HepG2 (cell line): ENCODE results near the gene TRIM67. TPM values are rescaled to one million over a fixed set of nuclear protein-coding genes. Genes with fewer than 3 reads are reported as not detected.

Experiments
- AGO1 ChIP-seq: fragments of 200-400 bp; formaldehyde crosslinking; IDR thresholded peaks from 2 replicates; pipeline ENCODE4 v1.6.1; 2017; ENCODE audit warnings: mild to moderate bottlenecking, low read depth, low read length, moderate library complexity; ENCODE audit not compliant: poor library complexity, severe bottlenecking
- ARHGAP35 ChIP-seq: sonication (generic); formaldehyde crosslinking; IDR thresholded peaks from 2 replicates; pipeline ENCODE4 v1.9.0; 2022; ENCODE audit warnings: mild to moderate bottlenecking, inconsistent platforms, moderate library complexity, missing genetic modification reagents, borderline replicate concordance
- CBFB ChIP-seq: sonication (generic); formaldehyde crosslinking; IDR thresholded peaks from 2 replicates; pipeline ENCODE4 v1.4.0; 2020; ENCODE audit warnings: missing genetic modification reagents
- DNMT3B ChIP-seq: conservative IDR thresholded peaks from 2 replicates; pipeline ENCODE4 v1.6.1; 2016; ENCODE audit warnings: missing biosample characterization, control low read depth
- FOXC1 ChIP-seq: sonication (generic); formaldehyde crosslinking; IDR thresholded peaks from 2 replicates; pipeline ENCODE4 v1.8.0; 2022; ENCODE audit warnings: mild to moderate bottlenecking, missing genetic modification reagents, borderline replicate concordance
- HHEX ChIP-seq: IDR thresholded peaks from 2 replicates; pipeline ENCODE4 v1.6.1; 2016; ENCODE audit warnings: control low read depth
- KLF16 ChIP-seq, 2 experiments: sonication (generic) in 1 of 2; formaldehyde crosslinking in 1 of 2; IDR thresholded peaks; 2 replicates each; pipeline versions ENCODE4 v1.6.1 to v1.8.0; 2016 to 2023; ENCODE audit warnings: missing genetic modification reagents in 2 of 2, missing compliant biosample characterization in 1 of 2
- MED8 ChIP-seq: sonication (generic); formaldehyde crosslinking; IDR thresholded peaks from 2 replicates; pipeline ENCODE4 v1.8.1; 2023; ENCODE audit warnings: mild to moderate bottlenecking, missing genetic modification reagents; ENCODE audit not compliant: insufficient replicate concordance
- NR1H2 ChIP-seq: sonication (generic); formaldehyde crosslinking; IDR thresholded peaks from 2 replicates; pipeline ENCODE4 v1.8.1; 2022; ENCODE audit warnings: low read depth, missing genetic modification reagents, borderline replicate concordance
- REL ChIP-seq: sonication (generic); formaldehyde crosslinking; conservative IDR thresholded peaks from 2 replicates; pipeline ENCODE4 v1.8.0; 2022; ENCODE audit warnings: mild to moderate bottlenecking, missing genetic modification reagents, moderate library complexity
- SAP130 ChIP-seq: IDR thresholded peaks from 2 replicates; pipeline ENCODE4 v1.6.1; 2016; ENCODE audit warnings: low read depth
- SOX13 ChIP-seq, 3 experiments: fragments of 450-650 bp in 1 of 3; sonication (generic) in 1 of 3; formaldehyde crosslinking in 1 of 3; IDR thresholded peaks in 2 of 3; conservative IDR thresholded peaks in 1 of 3; 2 replicates each; pipeline versions ENCODE4 v1.5.0 to v1.6.1; 2016 to 2020; ENCODE audit warnings: antibody characterized with exemption in 1 of 3, mild to moderate bottlenecking in 1 of 3, missing compliant biosample characterization in 1 of 3, missing genetic modification reagents in 1 of 3, moderate library complexity in 1 of 3
- SP1 ChIP-seq, 2 experiments: fragments of 450-650 bp in 1 of 2; sonication (generic) in 1 of 2; formaldehyde crosslinking in 1 of 2; IDR thresholded peaks; 2 replicates each; pipeline versions ENCODE4 v1.4.0 to v1.6.1; 2016 to 2020; ENCODE audit warnings: missing genetic modification reagents in 1 of 2
- ZKSCAN8 ChIP-seq: IDR thresholded peaks from 2 replicates; pipeline ENCODE4 v1.6.1; 2016; ENCODE audit warnings: borderline replicate concordance, missing genetic modification reagents, missing compliant biosample characterization
- ZNF232 ChIP-seq: sonication (generic); formaldehyde crosslinking; IDR thresholded peaks from 2 replicates; pipeline ENCODE4 v1.4.0; 2020; ENCODE audit warnings: missing genetic modification reagents, borderline replicate concordance
- ZNF44 ChIP-seq: sonication (generic); formaldehyde crosslinking; IDR thresholded peaks from 2 replicates; pipeline ENCODE4 v1.5.1; 2020; ENCODE audit warnings: mild to moderate bottlenecking, missing genetic modification reagents
- ZNF589 ChIP-seq: sonication (generic); formaldehyde crosslinking; conservative IDR thresholded peaks from 2 replicates; pipeline ENCODE4 v1.8.0; 2022; ENCODE audit warnings: mild to moderate bottlenecking, moderate library complexity, missing genetic modification reagents
- ZNF720 ChIP-seq: sonication (generic); formaldehyde crosslinking; IDR thresholded peaks from 2 replicates; pipeline ENCODE4 v1.4.0; 2020; ENCODE audit warnings: missing genetic modification reagents
- polyA plus RNA-seq, 8 experiments: library from polyadenylated mRNA; depleted of rRNA in 3 of 8; stranded (reverse) in 7 of 8; unstranded in 1 of 8; fragments of >200 nt; fragmentation: Illumina TruSeq in 4 of 8; extraction: Trizol in 4 of 8; gene quantifications; 2 replicates each; pipeline versions ENCODE4 v1.2.1 to v1.2.3, GENCODE V29; 2011 to 2016; ENCODE audit warnings: low read depth in 4 of 8, missing spikeins in 1 of 8, mixed read lengths in 1 of 8; ENCODE audit not compliant: insufficient read depth in 1 of 8
- total RNA-seq, 5 experiments: library from RNA; depleted of rRNA; stranded (reverse); fragments of >200 nt; fragmentation: Illumina TruSeq; extraction: Trizol; gene quantifications; 2 replicates each; pipeline ENCODE4 v1.2.3, GENCODE V29; 2016; ENCODE audit warnings: low read depth in 1 of 5
- TF ChIP-seq, protein P1 (sequence below), 2 experiments: sonication (generic) in 1 of 2; formaldehyde crosslinking in 1 of 2; IDR thresholded peaks; 2 replicates each; pipeline versions ENCODE4 v1.4.0 to v1.6.1; 2016 to 2020; ENCODE audit warnings: borderline replicate concordance in 1 of 2, low read depth in 1 of 2, mild to moderate bottlenecking in 1 of 2, missing genetic modification reagents in 1 of 2
- TF ChIP-seq, protein P2 (sequence below): sonication (generic); formaldehyde crosslinking; conservative IDR thresholded peaks from 2 replicates; pipeline ENCODE4 v1.4.0; 2020; ENCODE audit warnings: missing genetic modification reagents
- TF ChIP-seq, protein P3 (sequence below): IDR thresholded peaks from 2 replicates; pipeline ENCODE4 v1.6.1; 2016; ENCODE audit warnings: missing compliant biosample characterization, missing genetic modification reagents, borderline replicate concordance
- TF ChIP-seq, protein P4 (sequence below): sonication (generic); formaldehyde crosslinking; IDR thresholded peaks from 2 replicates; pipeline ENCODE4 v1.4.0; 2020; ENCODE audit warnings: mild to moderate bottlenecking, missing genetic modification reagents

Gene TRIM67
- total and polyA plus RNA-seq, 2 of the 13 experiments (the other 11 are each of a cell fraction or from before 2014, with no cell fraction given), result not detected

DNA sequence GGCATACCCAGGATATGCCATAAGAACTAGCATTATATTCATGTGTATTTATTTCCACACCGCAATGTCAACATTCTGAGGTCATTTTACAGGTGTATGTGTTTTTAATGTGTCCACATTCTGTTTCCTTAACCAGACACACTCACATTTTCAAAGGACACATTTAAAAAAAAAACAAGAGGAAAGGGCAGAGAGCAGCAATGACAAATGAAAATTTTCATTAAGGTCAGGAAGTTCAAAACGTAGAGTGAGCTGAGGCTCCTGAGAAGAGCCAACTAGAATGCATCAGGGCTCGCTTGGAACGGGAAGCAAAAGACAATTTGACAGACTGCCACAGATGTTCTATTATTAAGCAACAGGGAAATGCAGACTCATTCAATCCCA lies 74.3 kb downstream of the TRIM67 start (continued):
- no peak for TF ChIP-seq ZNF589 (CRISPR knock-in tag)
- TF ChIP-seq AGO1, result no peak
- TF ChIP-seq, protein P1, sequence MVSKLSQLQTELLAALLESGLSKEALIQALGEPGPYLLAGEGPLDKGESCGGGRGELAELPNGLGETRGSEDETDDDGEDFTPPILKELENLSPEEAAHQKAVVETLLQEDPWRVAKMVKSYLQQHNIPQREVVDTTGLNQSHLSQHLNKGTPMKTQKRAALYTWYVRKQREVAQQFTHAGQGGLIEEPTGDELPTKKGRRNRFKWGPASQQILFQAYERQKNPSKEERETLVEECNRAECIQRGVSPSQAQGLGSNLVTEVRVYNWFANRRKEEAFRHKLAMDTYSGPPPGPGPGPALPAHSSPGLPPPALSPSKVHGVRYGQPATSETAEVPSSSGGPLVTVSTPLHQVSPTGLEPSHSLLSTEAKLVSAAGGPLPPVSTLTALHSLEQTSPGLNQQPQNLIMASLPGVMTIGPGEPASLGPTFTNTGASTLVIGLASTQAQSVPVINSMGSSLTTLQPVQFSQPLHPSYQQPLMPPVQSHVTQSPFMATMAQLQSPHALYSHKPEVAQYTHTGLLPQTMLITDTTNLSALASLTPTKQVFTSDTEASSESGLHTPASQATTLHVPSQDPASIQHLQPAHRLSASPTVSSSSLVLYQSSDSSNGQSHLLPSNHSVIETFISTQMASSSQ (IDR thresholded peaks at IDR 0.05; ENCODE audit: low read depth), result peak; percentile 45; the same call in 1 of the 2 replicates
- TF ChIP-seq, protein P1 (CRISPR knock-in tag; IDR thresholded peaks at IDR 0.05; ENCODE audit: borderline replicate concordance), result peak; percentile 70; the same call in 1 of the 2 replicates
- no peak for TF ChIP-seq NR1H2 (CRISPR knock-in tag)
- TF ChIP-seq HHEX, result no peak
- peak; percentile 72 for TF ChIP-seq SAP130 (CRISPR knock-in tag)
- TF ChIP-seq DNMT3B (CRISPR knock-in tag), result no peak
- no peak for TF ChIP-seq ZKSCAN8 (CRISPR knock-in tag)
- no peak for TF ChIP-seq ZNF720
- TF ChIP-seq CBFB (CRISPR knock-in tag), result no peak
- no peak for TF ChIP-seq SP1 (IDR thresholded peaks at IDR 0.05)
- TF ChIP-seq SP1 (CRISPR knock-in tag; IDR thresholded peaks at IDR 0.05), result no peak
- no peak for TF ChIP-seq FOXC1 (CRISPR knock-in tag)
- TF ChIP-seq SOX13 (IDR thresholded peaks at IDR 0.05), result no peak
- peak in 1 of 2 experiments; percentile 86; a peak in 2 of 4 replicates for TF ChIP-seq SOX13 (CRISPR knock-in tag; conservative IDR thresholded peaks at IDR 0.05 in 1 of 2, IDR thresholded peaks at IDR 0.05 in 1 of 2)
- no peak for TF ChIP-seq ARHGAP35 (CRISPR knock-in tag)
- TF ChIP-seq ZNF44 (CRISPR knock-in tag), result no peak
- no peak for TF ChIP-seq KLF16 (CRISPR knock-in tag; IDR thresholded peaks at IDR 0.05)
- no peak for TF ChIP-seq REL
- TF ChIP-seq, protein P2, sequence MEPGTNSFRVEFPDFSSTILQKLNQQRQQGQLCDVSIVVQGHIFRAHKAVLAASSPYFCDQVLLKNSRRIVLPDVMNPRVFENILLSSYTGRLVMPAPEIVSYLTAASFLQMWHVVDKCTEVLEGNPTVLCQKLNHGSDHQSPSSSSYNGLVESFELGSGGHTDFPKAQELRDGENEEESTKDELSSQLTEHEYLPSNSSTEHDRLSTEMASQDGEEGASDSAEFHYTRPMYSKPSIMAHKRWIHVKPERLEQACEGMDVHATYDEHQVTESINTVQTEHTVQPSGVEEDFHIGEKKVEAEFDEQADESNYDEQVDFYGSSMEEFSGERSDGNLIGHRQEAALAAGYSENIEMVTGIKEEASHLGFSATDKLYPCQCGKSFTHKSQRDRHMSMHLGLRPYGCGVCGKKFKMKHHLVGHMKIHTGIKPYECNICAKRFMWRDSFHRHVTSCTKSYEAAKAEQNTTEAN (CRISPR knock-in tag), result 0 out of 2 replicates have a peak, but pooled peaks have one; percentile 60
- TF ChIP-seq, protein P3, sequence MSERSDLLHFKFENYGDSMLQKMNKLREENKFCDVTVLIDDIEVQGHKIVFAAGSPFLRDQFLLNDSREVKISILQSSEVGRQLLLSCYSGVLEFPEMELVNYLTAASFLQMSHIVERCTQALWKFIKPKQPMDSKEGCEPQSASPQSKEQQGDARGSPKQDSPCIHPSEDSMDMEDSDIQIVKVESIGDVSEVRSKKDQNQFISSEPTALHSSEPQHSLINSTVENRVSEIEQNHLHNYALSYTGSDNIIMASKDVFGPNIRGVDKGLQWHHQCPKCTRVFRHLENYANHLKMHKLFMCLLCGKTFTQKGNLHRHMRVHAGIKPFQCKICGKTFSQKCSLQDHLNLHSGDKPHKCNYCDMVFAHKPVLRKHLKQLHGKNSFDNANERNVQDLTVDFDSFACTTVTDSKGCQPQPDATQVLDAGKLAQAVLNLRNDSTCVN (CRISPR knock-in tag), result no peak
- TF ChIP-seq, protein P4, sequence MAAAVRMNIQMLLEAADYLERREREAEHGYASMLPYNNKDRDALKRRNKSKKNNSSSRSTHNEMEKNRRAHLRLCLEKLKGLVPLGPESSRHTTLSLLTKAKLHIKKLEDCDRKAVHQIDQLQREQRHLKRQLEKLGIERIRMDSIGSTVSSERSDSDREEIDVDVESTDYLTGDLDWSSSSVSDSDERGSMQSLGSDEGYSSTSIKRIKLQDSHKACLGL (CRISPR knock-in tag), result no peak
- no peak for TF ChIP-seq MED8 (CRISPR knock-in tag)
- TF ChIP-seq ZNF232 (CRISPR knock-in tag), result no peak
